Sigmoid colon (tissue), 4 donors: ENCODE data around the gene RETREG3.

Experiments used
- CTCF ChIP-seq, 4 experiments: fragments of 450-650 bp in 3 of 4; fragments of 200-600 bp in 1 of 4; IDR thresholded peaks; one replicate each; pipeline ENCODE4 v1.5.1; 2016 to 2019; ENCODE audit warnings: antibody characterized with exemption in 4 of 4, mild to moderate bottlenecking in 3 of 4, moderate library complexity in 2 of 4
- EP300 ChIP-seq, 4 donors: sonication (generic); formaldehyde crosslinking; IDR thresholded peaks; one replicate each; pipeline ENCODE4 v1.6.1; 2017; ENCODE audit warnings: antibody characterized with exemption in 4 of 4
- POLR2AphosphoS5 ChIP-seq, 4 donors: sonication (generic); formaldehyde crosslinking; IDR thresholded peaks; one replicate each; pipeline ENCODE4 v1.6.1; 2017; ENCODE audit warnings: antibody characterized with exemption in 4 of 4

- TF ChIP-seq CTCF (IDR thresholded peaks at IDR 0.05) = no peak
- TF ChIP-seq POLR2AphosphoS5 (IDR thresholded peaks at IDR 0.05) = no peak
- no peak for TF ChIP-seq EP300 (IDR thresholded peaks at IDR 0.05)
Observed at GRCh38 chr17:42535155-42536047, 73.8 kb downstream of the RETREG3 start.
